BJ (cell line): ENCODE measurements around the gene MGP. TPM values are rescaled to one million over a fixed set of nuclear protein-coding genes. Genes with fewer than 3 reads are reported as not detected.

Experiments
- CTCF ChIA-PET: fragments of 350-600 bp; formaldehyde crosslinking; extraction: SDS; loops from one replicate; lab custom pipeline; 2021; ENCODE audit warnings: antibody characterized with exemption, inconsistent platforms; lab: Yijun Ruan, JAX
- POLR2A ChIA-PET: fragments of 300-600 bp; sonication (Branson Sonifier 250); formaldehyde crosslinking; extraction: SDS; loops from one replicate; lab custom pipeline; 2021; ENCODE audit warnings: antibody characterized with exemption; lab: Charles Lee
- DNase-seq: peaks from one replicate; pipeline ENCODE4 v3.0.0-alpha.2; 2011; ENCODE audit warnings: low read depth
- H3K27me3 ChIP-seq: 2 replicates; pipeline ENCODE4 v1.6.0; 2011; ENCODE audit warnings: low read length; ENCODE audit not compliant: control insufficient read depth, insufficient read depth
- H3K36me3 ChIP-seq: 2 replicates; pipeline ENCODE4 v1.5.1; 2011; ENCODE audit warnings: low read length; ENCODE audit not compliant: control insufficient read depth, insufficient read depth
- H3K4me3 ChIP-seq: 2 replicates; pipeline ENCODE4 v1.5.1; 2011; ENCODE audit warnings: low read depth, mild to moderate bottlenecking, control low read depth, low read length
- CTCF ChIP-seq: IDR thresholded peaks from 2 replicates; pipeline ENCODE4 v1.5.1; 2011; ENCODE audit warnings: low read depth, mild to moderate bottlenecking, control low read depth, inconsistent platforms, low read length, moderate library complexity; ENCODE audit not compliant: insufficient read depth
- polyA plus RNA-seq: library from polyadenylated mRNA; depleted of rRNA; stranded (reverse); fragments of >200 nt; gene quantifications from 2 replicates; pipeline ENCODE4 v1.2.3, GENCODE V29; 2011

MGP gene
- polyA plus RNA-seq, 1 experiment = 116 TPM

GRCh38 chr12:14911131-14911530 is 25.5 kb upstream of the MGP start:
- Histone ChIP-seq H3K36me3 (no peaks in the 10 kb centered on the region), H3K4me3 (no peak overlapping the region), H3K27me3 (no peaks in the 10 kb centered on the region)
- ChIA-PET POLR2A (no interaction called here), CTCF (interaction anchor here (1.0 kb wide), 1 partner anchor 63 kb away, joined by 3 read pairs; no protein-coding TSS in a partner anchor)
- DNase-seq = no peak
- TF ChIP-seq CTCF = no peak

GRCh38 chr12:14910090-14910915 is 24.6 kb upstream of the MGP start:
- H3K4me3 ChIP-seq = no peak overlapping the region
- ChIA-PET CTCF (no interaction called here), POLR2A (interaction anchor here (0.6 kb wide), 1 partner anchor 1894 kb away, joined by 4 read pairs; no protein-coding TSS in a partner anchor)
- DNase-seq = no peak
- H3K36me3 ChIP-seq = no peaks in the 10 kb centered on the region
- no peak for TF ChIP-seq CTCF
- H3K27me3 ChIP-seq = no peaks in the 10 kb centered on the region

- ChIA-PET CTCF (no interaction called here), POLR2A (no interaction called here)
- no peak for TF ChIP-seq CTCF
- Histone ChIP-seq H3K27me3 (no peaks in the 10 kb centered on the region), H3K36me3 (no peaks in the 10 kb centered on the region), H3K4me3 (no peak overlapping the region)
- DNase-seq = no peak
Measured at GRCh38 chr12:14907953-14908352, 22.3 kb upstream of the MGP start.

- POLR2A ChIA-PET = no interaction called here
- no peak for DNase-seq
- CTCF ChIA-PET = no interaction called here
Measured at GRCh38 chr12:14906114-14906513, 20.5 kb upstream of the MGP start.

More at GRCh38 chr12:14906114-14906513, 20.5 kb upstream of the MGP start:
- Histone ChIP-seq H3K36me3 (no peaks in the 10 kb centered on the region), H3K4me3 (no peak overlapping the region), H3K27me3 (no peaks in the 10 kb centered on the region)
- TF ChIP-seq CTCF = no peak
